ENCODE data around the gene WNT1.

Gene WNT1

DNA sequence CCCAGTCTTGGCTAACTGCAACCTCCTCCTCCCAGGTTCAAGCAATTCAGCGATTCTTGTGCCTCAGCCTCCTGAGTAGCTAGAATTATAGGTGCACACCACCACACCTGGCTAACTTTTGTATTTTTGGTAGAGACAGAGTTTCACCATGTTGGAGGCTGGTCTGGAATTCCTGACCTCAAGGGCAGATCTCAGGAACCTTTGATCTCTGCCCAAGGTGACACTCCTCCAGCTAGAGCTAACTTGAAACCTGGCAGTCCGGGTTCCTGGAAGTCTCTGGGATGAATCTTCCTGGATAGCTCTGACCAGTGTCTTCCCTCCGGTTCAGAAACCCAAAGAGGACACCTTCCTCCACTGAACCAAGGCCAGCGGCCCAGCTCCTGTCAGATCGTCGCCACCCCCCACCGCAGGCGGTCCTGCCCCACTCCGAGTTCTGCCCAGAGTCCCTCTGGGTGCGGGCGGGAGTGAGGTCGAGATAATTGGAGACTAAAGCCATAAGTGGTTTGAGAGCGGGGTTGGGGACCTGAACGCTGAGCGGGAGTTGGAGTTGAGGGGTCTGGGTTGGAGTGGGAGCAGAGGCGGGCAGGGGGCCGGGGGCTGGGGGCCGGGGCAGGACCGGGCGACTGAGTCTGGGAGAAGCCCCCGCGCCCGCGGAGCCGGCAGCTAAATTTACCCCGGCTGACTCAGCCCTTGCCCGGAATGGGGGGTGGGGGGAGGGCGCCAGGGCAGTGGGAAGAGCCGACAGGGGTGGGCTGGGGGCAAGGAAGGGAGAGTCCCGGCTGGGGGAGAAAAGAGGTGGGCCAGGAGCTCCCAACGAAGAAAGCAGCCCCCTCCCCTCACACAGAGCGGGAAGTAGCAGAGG, 16.3 kb downstream of the WNT1 start:
- Histone ChIP-seq H3K4me3 (ENCODE audit: control insufficient read depth in 1 of 7, extremely low read depth in 1 of 7, insufficient read depth in 4 of 7, low read depth in 2 of 7, low read length in 6 of 7) (no peak overlapping the region), H3K4me1 (ENCODE audit: control extremely low read depth in 1 of 4, control insufficient read depth in 4 of 4, insufficient read depth in 4 of 4, low read length in 3 of 4) (peaks cover 0 to 33% (median 31%) of the 10 kb centered on the region in 4 experiments), H3K36me3 (ENCODE audit: control insufficient read depth in 4 of 4, insufficient read depth in 4 of 4, low read length in 3 of 4) (no peaks in the 10 kb centered on the region), H3K27ac (ENCODE audit: insufficient read depth in 1 of 2, low read depth in 1 of 2, low read length in 2 of 2, poor library complexity in 1 of 2, severe bottlenecking in 2 of 2) (no peak overlapping the region), H3K27me3 (replicated peaks in 2 of 5; ENCODE audit: control insufficient read depth in 4 of 5, insufficient read depth in 5 of 5, low read length in 4 of 5) (peaks cover 5 to 73% (median 30%) of the 10 kb centered on the region in 5 experiments), H3K9me3 (ENCODE audit: control extremely low read depth in 1 of 5, control insufficient read depth in 4 of 5, insufficient read depth in 2 of 5, low read depth in 1 of 5, low read length in 4 of 5) (no peaks in the 10 kb centered on the region)
- no peak for DNase-seq
- ChIA-PET CTCF (interaction anchor here (0.6 to 75.7 kb wide), 13 partner anchors 10 to 141 kb away, joined by 3 to 1637 read pairs (median 6); partner anchors contain the start of genes ARF3, FKBP11, PRKAG1 and WNT1), POLR2A (no interaction called here)
- 23% methylated on average over 11 of the region's 32 CpGs for WGBS (ENCODE audit: insufficient coverage)

- Histone ChIP-seq H3K4me3 (ENCODE audit: control insufficient read depth in 1 of 7, extremely low read depth in 1 of 7, insufficient read depth in 4 of 7, low read depth in 2 of 7, low read length in 6 of 7) (peak overlapping the region in 2 of 7 experiments; percentile 25 to 40), H3K27me3 (replicated peaks in 2 of 5; ENCODE audit: control insufficient read depth in 4 of 5, insufficient read depth in 5 of 5, low read length in 4 of 5) (peaks cover 5 to 81% (median 32%) of the 10 kb centered on the region in 5 experiments), H3K36me3 (ENCODE audit: control insufficient read depth in 4 of 4, insufficient read depth in 4 of 4, low read length in 3 of 4) (no peaks in the 10 kb centered on the region), H3K4me1 (ENCODE audit: control extremely low read depth in 1 of 4, control insufficient read depth in 4 of 4, insufficient read depth in 4 of 4, low read length in 3 of 4) (peaks cover 2 to 41% (median 39%) of the 10 kb centered on the region in 4 experiments), H3K9me3 (ENCODE audit: control extremely low read depth in 1 of 5, control insufficient read depth in 4 of 5, insufficient read depth in 2 of 5, low read depth in 1 of 5, low read length in 4 of 5) (no peaks in the 10 kb centered on the region), H3K27ac (ENCODE audit: insufficient read depth in 1 of 2, low read depth in 1 of 2, low read length in 2 of 2, poor library complexity in 1 of 2, severe bottlenecking in 2 of 2) (no peak overlapping the region)
- POLR2A ChIA-PET: interaction anchor here (7.7 kb wide), 1 partner anchor 23 kb away, joined by 104 read pairs; the partner anchor contains the start of gene PRKAG1
- CTCF ChIA-PET: interaction anchor here (0.6 to 75.7 kb wide), 14 partner anchors 9 to 142 kb away, joined by 3 to 1637 read pairs (median 8); partner anchors contain the start of genes ARF3, FKBP11, PRKAG1 and WNT1
- WGBS (ENCODE audit: insufficient coverage): 2% methylated on average over 26 of the region's 32 CpGs
- peak in 2 of 3 donors; percentile 41 to 55 for DNase-seq
Observed at GRCh38 chr12:48995086-48995879, 17.2 kb downstream of the WNT1 start.

- Histone ChIP-seq H3K27me3 (replicated peaks in 2 of 5; ENCODE audit: control insufficient read depth in 4 of 5, insufficient read depth in 5 of 5, low read length in 4 of 5) (peaks cover 3 to 87% (median 29%) of the 10 kb centered on the region in 5 experiments), H3K4me3 (ENCODE audit: control insufficient read depth in 1 of 7, extremely low read depth in 1 of 7, insufficient read depth in 4 of 7, low read depth in 2 of 7, low read length in 6 of 7) (peak overlapping the region; percentile 41 to 74 (median 53)), H3K36me3 (ENCODE audit: control insufficient read depth in 4 of 4, insufficient read depth in 4 of 4, low read length in 3 of 4) (peaks cover 0 to 12% (median 7%) of the 10 kb centered on the region in 4 experiments), H3K9me3 (ENCODE audit: control extremely low read depth in 1 of 5, control insufficient read depth in 4 of 5, insufficient read depth in 2 of 5, low read depth in 1 of 5, low read length in 4 of 5) (no peaks in the 10 kb centered on the region), H3K27ac (ENCODE audit: insufficient read depth in 1 of 2, low read depth in 1 of 2, low read length in 2 of 2, poor library complexity in 1 of 2, severe bottlenecking in 2 of 2) (no peak overlapping the region), H3K4me1 (ENCODE audit: control extremely low read depth in 1 of 4, control insufficient read depth in 4 of 4, insufficient read depth in 4 of 4, low read length in 3 of 4) (peaks cover 2 to 44% (median 39%) of the 10 kb centered on the region in 4 experiments)
- ChIA-PET POLR2A (interaction anchor here (0.7 to 7.7 kb wide), 9 partner anchors 9 to 46 kb away, joined by 3 to 104 read pairs (median 4); partner anchors contain the start of genes ARF3, PRKAG1 and WNT1), CTCF (interaction anchor here (0.7 to 75.7 kb wide), 23 partner anchors 8 to 144 kb away, joined by 3 to 1637 read pairs (median 5); partner anchors contain the start of genes ARF3, DDX23, FKBP11 and PRKAG1)
- WGBS (ENCODE audit: insufficient coverage): 2% methylated on average over 68 of the region's 71 CpGs
- peak; percentile 65 to 85 (median 82) for DNase-seq
Observed at GRCh38 chr12:48996794-48997718, 18.9 kb downstream of the WNT1 start.

DNA sequence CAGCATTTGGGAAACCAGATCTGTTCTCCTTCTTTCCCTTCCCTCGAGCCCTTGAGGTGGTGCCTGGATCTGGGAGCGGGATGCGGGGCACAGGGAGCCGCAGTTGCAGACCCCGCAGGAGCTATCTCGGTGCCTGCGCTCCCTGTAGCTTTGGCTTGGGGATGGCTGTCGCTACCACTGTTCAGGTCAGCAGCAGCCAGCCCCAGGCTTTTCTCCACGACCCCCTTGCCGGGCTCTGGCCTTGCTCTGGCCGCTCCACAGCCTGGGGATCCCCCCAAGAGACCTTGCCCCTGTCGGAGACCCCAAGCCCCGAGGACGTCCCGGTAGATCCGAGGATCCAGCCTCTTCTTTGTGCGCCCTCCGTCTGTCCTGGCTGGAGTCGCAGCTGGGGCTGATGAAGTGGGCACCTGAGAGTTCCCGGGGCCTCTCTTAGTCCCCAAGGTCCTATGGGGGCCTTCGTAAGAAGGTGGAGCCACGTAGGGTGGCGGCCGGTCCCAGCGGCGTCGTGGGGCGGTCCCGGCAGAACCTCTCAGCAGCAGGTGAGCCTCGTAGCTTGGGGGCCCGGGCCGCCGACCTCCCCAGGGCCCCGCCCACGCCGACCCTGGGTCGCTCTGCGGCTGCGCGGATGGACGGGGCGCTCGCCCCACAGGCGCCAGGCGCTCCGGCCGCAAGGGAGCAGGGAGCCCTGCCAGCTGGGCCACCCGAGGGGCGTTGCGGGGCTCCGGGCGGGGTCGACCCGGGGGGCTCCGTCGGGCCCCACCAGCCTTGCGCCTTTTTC, 19.8 kb downstream of the WNT1 start:
- H3K9me3 ChIP-seq (ENCODE audit: control extremely low read depth in 1 of 5, control insufficient read depth in 4 of 5, insufficient read depth in 2 of 5, low read depth in 1 of 5, low read length in 4 of 5): no peaks in the 10 kb centered on the region
- POLR2A ChIA-PET: interaction anchor here (0.7 to 7.7 kb wide), 9 partner anchors 10 to 50 kb away, joined by 3 to 104 read pairs (median 3); partner anchors contain the start of genes PRKAG1 and WNT1
- peaks cover 5 to 21% (median 15%) of the 10 kb centered on the region in 4 experiments for H3K36me3 ChIP-seq (ENCODE audit: control insufficient read depth in 4 of 4, insufficient read depth in 4 of 4, low read length in 3 of 4)
- peaks cover 2 to 44% (median 39%) of the 10 kb centered on the region in 4 experiments for H3K4me1 ChIP-seq (ENCODE audit: control extremely low read depth in 1 of 4, control insufficient read depth in 4 of 4, insufficient read depth in 4 of 4, low read length in 3 of 4)
- DNase-seq: peak in 1 of 3 donors; percentile 22
- H3K4me3 ChIP-seq (ENCODE audit: control insufficient read depth in 1 of 7, extremely low read depth in 1 of 7, insufficient read depth in 4 of 7, low read depth in 2 of 7, low read length in 6 of 7): peak overlapping the region; percentile 19 to 74 (median 41)
- H3K27me3 ChIP-seq (replicated peaks in 2 of 5; ENCODE audit: control insufficient read depth in 4 of 5, insufficient read depth in 5 of 5, low read length in 4 of 5): peaks cover under 1 to 84% (median 29%) of the 10 kb centered on the region in 5 experiments
- CTCF ChIA-PET: interaction anchor here (1.0 to 75.7 kb wide), 18 partner anchors 9 to 145 kb away, joined by 3 to 1637 read pairs (median 8); partner anchors contain the start of genes ARF3, DDX23, FKBP11 and PRKAG1
- 2% methylated on average over 48 of the region's 57 CpGs for WGBS (ENCODE audit: insufficient coverage)
- H3K27ac ChIP-seq (ENCODE audit: insufficient read depth in 1 of 2, low read depth in 1 of 2, low read length in 2 of 2, poor library complexity in 1 of 2, severe bottlenecking in 2 of 2): no peak overlapping the region

GRCh38 chr12:48998497-48999353, 20.6 kb downstream of the WNT1 start:
- H3K27me3 ChIP-seq (replicated peaks in 2 of 5; ENCODE audit: control insufficient read depth in 4 of 5, insufficient read depth in 5 of 5, low read length in 4 of 5): peaks cover 0 to 76% (median 26%) of the 10 kb centered on the region in 5 experiments
- H3K4me1 ChIP-seq (ENCODE audit: control extremely low read depth in 1 of 4, control insufficient read depth in 4 of 4, insufficient read depth in 4 of 4, low read length in 3 of 4): peaks cover 2 to 44% (median 39%) of the 10 kb centered on the region in 4 experiments
- POLR2A ChIA-PET: interaction anchor here (0.6 to 7.7 kb wide), 6 partner anchors 17 to 395 kb away, joined by 3 to 104 read pairs (median 3); partner anchors contain the start of genes PRKAG1 and WNT1
- H3K36me3 ChIP-seq (ENCODE audit: control insufficient read depth in 4 of 4, insufficient read depth in 4 of 4, low read length in 3 of 4): peaks cover 7 to 29% (median 22%) of the 10 kb centered on the region in 4 experiments
- peak overlapping the region; percentile 12 to 74 (median 35) for H3K4me3 ChIP-seq (ENCODE audit: control insufficient read depth in 1 of 7, extremely low read depth in 1 of 7, insufficient read depth in 4 of 7, low read depth in 2 of 7, low read length in 6 of 7)
- CTCF ChIA-PET: interaction anchor here (0.9 to 75.7 kb wide), 11 partner anchors 10 to 146 kb away, joined by 3 to 1637 read pairs (median 11); partner anchors contain the start of genes ARF3, DDX23, FKBP11 and PRKAG1
- H3K9me3 ChIP-seq (ENCODE audit: control extremely low read depth in 1 of 5, control insufficient read depth in 4 of 5, insufficient read depth in 2 of 5, low read depth in 1 of 5, low read length in 4 of 5): no peaks in the 10 kb centered on the region
- 0% methylated on average over 22 of the region's 48 CpGs for WGBS (ENCODE audit: insufficient coverage)
- peak in 2 of 3 donors; percentile 42 to 48 for DNase-seq
- no peak overlapping the region for H3K27ac ChIP-seq (ENCODE audit: insufficient read depth in 1 of 2, low read depth in 1 of 2, low read length in 2 of 2, poor library complexity in 1 of 2, severe bottlenecking in 2 of 2)
